SK-N-SH (cell line): ENCODE measurements around the gene CADPS2. TPM values are rescaled to one million over a fixed set of nuclear protein-coding genes. Genes with fewer than 3 reads are reported as not detected.

ENCODE experiments used
- CTCF ChIA-PET: fragments of 300-600, 350-600 bp; formaldehyde crosslinking; extraction: SDS; loops from one replicate; lab custom pipeline; 2021; lab: Yijun Ruan, JAX
- POLR2A ChIA-PET: fragments of 350-600 bp; sonication (Branson Sonifier 250); formaldehyde crosslinking; extraction: SDS; loops from one replicate; lab custom pipeline; 2020; ENCODE audit warnings: antibody characterized with exemption, inconsistent platforms; lab: Yijun Ruan, JAX
- DNase-seq: peaks from one replicate; pipeline ENCODE4 v3.0.0; 2012
- H2AFZ ChIP-seq: fragments of 200-600 bp; sonication (generic); 2 replicates; pipeline ENCODE4 v1.8.1; 2016; ENCODE audit warnings: antibody characterized with exemption, mild to moderate bottlenecking, low read depth
- H3F3A ChIP-seq: fragments of 200-600 bp; sonication (generic); replicated peaks from 2 replicates; pipeline ENCODE3; 2016; ENCODE audit warnings: antibody characterized with exemption, mild to moderate bottlenecking; ENCODE audit not compliant: insufficient read depth
- H3K27ac ChIP-seq, 2 experiments: fragments of 200-500 bp in 1 of 2; fragments of 200-600 bp in 1 of 2; sonication (Bioruptor generic) in 1 of 2; sonication (generic), shearing (Covaris generic) in 1 of 2; 2 replicates each; pipeline versions ENCODE4 v1.5.1 to v1.6.1; 2014 to 2016; ENCODE audit warnings: low read depth in 2 of 2, inconsistent platforms in 1 of 2, low read length in 1 of 2, mild to moderate bottlenecking in 1 of 2, mixed read lengths in 1 of 2
- H3K27me3 ChIP-seq: fragments of 200-600 bp; sonication (generic), shearing (Covaris generic); 2 replicates; pipeline ENCODE4 v1.6.1; 2016; ENCODE audit warnings: mixed run types; ENCODE audit not compliant: insufficient read depth
- H3K36me3 ChIP-seq, 2 experiments: fragments of 200-500 bp in 1 of 2; fragments of 200-600 bp in 1 of 2; sonication (Bioruptor generic) in 1 of 2; sonication (generic) in 1 of 2; replicated peaks in 1 of 2; 2 replicates each; pipeline versions ENCODE3 to v1.5.1; 2014 to 2016; ENCODE audit warnings: low read length in 1 of 2, mild to moderate bottlenecking in 1 of 2; ENCODE audit not compliant: insufficient read depth in 2 of 2, control insufficient read depth in 1 of 2
- H3K4me1 ChIP-seq, 2 experiments: fragments of 200-500 bp in 1 of 2; fragments of 200-600 bp in 1 of 2; sonication (Bioruptor generic) in 1 of 2; sonication (generic), shearing (Covaris generic) in 1 of 2; 2 replicates each; pipeline versions ENCODE4 v1.5.1 to v1.6.1; 2014 to 2016; ENCODE audit warnings: low read depth in 1 of 2, low read length in 1 of 2, mixed run types in 1 of 2; ENCODE audit not compliant: insufficient read depth in 2 of 2, control insufficient read depth in 1 of 2
- H3K4me2 ChIP-seq: fragments of 200-600 bp; sonication (generic), shearing (Covaris generic); 2 replicates; pipeline ENCODE4 v1.6.1; 2017; ENCODE audit warnings: mixed run types
- H3K4me3 ChIP-seq, 2 experiments: fragments of 200-500 bp in 1 of 2; fragments of 200-600 bp in 1 of 2; sonication (Bioruptor generic) in 1 of 2; sonication (generic), shearing (Covaris generic) in 1 of 2; 2 replicates each; pipeline versions ENCODE4 v1.5.1 to v1.8.1; 2014 to 2016; ENCODE audit warnings: low read depth in 2 of 2, inconsistent platforms in 1 of 2, low read length in 1 of 2, mild to moderate bottlenecking in 1 of 2, mixed read lengths in 1 of 2, moderate library complexity in 1 of 2
- H3K79me2 ChIP-seq: fragments of 200-600 bp; sonication (generic); 2 replicates; pipeline ENCODE4 v1.8.1; 2017; ENCODE audit warnings: mild to moderate bottlenecking; ENCODE audit not compliant: insufficient read depth
- H3K9ac ChIP-seq: fragments of 200-600 bp; sonication (generic); 2 replicates; pipeline ENCODE4 v1.6.1; 2017; ENCODE audit warnings: mixed run types
- H3K9me2 ChIP-seq: fragments of 200-600 bp; sonication (generic); 2 replicates; pipeline ENCODE4 v1.6.1; 2017; ENCODE audit warnings: mixed run types
- H3K9me3 ChIP-seq: fragments of 200-600 bp; sonication (generic); 2 replicates; pipeline ENCODE4 v1.6.1; 2017; ENCODE audit warnings: mixed run types, mild to moderate bottlenecking, moderate library complexity
- H4K20me1 ChIP-seq: fragments of 200-600 bp; sonication (generic); 2 replicates; pipeline ENCODE4 v1.6.1; 2017; ENCODE audit warnings: mild to moderate bottlenecking, mixed run types; ENCODE audit not compliant: insufficient read depth
- CHD2 ChIP-seq: fragments of 150-350 bp; IDR thresholded peaks from 2 replicates; pipeline ENCODE4 v1.6.1; 2018; ENCODE audit warnings: low read length; ENCODE audit not compliant: partially characterized antibody
- ELF1 ChIP-seq: IDR thresholded peaks from 2 replicates; pipeline ENCODE4 v1.4.0; 2012
- EP300 ChIP-seq, 2 experiments: IDR thresholded peaks; 2 replicates each; pipeline versions ENCODE4 v1.4.0 to v1.6.1; 2012; ENCODE audit warnings: borderline replicate concordance in 1 of 2, low read depth in 1 of 2, low read length in 1 of 2
- EZH2phosphoT487 ChIP-seq: fragments of 200-600 bp; sonication (generic); IDR thresholded peaks from 2 replicates; pipeline ENCODE4 v1.6.1; 2017; ENCODE audit warnings: low read depth, mixed run types, mild to moderate bottlenecking, antibody characterized with exemption, moderate library complexity, borderline replicate concordance
- FOXJ3 ChIP-seq: sonication (generic); formaldehyde crosslinking; IDR thresholded peaks from 2 replicates; pipeline ENCODE4 v1.5.1; 2020; ENCODE audit warnings: mild to moderate bottlenecking, missing genetic modification reagents
- FOXM1 ChIP-seq: IDR thresholded peaks from 2 replicates; pipeline ENCODE4 v1.4.0; 2012; ENCODE audit warnings: low read depth, mild to moderate bottlenecking
- GABPA ChIP-seq: IDR thresholded peaks from 2 replicates; pipeline ENCODE4 v1.4.0; 2012; ENCODE audit warnings: low read depth, mild to moderate bottlenecking
- JUND ChIP-seq: IDR thresholded peaks from 2 replicates; pipeline ENCODE4 v1.4.0; 2012
- NFIC ChIP-seq: IDR thresholded peaks from 2 replicates; pipeline ENCODE4 v1.4.0; 2012; ENCODE audit warnings: borderline replicate concordance
- POLR2AphosphoS5 ChIP-seq: IDR thresholded peaks from 2 replicates; pipeline ENCODE4 v1.6.1; 2012; ENCODE audit warnings: low read depth, low read length
- RAD21 ChIP-seq: IDR thresholded peaks from 2 replicates; pipeline ENCODE4 v1.6.1; 2012; ENCODE audit warnings: mild to moderate bottlenecking, low read length
- RFX5 ChIP-seq: IDR thresholded peaks from 2 replicates; pipeline ENCODE4 v1.6.1; 2012; ENCODE audit warnings: mild to moderate bottlenecking, improper control_type of control experiment, low read length
- RXRA ChIP-seq: IDR thresholded peaks from 2 replicates; pipeline ENCODE4 v1.4.0; 2012; ENCODE audit warnings: low read depth, mild to moderate bottlenecking, borderline replicate concordance
- TAF1 ChIP-seq: IDR thresholded peaks from 2 replicates; pipeline ENCODE4 v1.6.1; 2012; ENCODE audit warnings: low read depth, mild to moderate bottlenecking, low read length, moderate library complexity, borderline replicate concordance
- TCF12 ChIP-seq: IDR thresholded peaks from 2 replicates; pipeline ENCODE4 v1.4.0; 2012
- TEAD4 ChIP-seq: IDR thresholded peaks from 2 replicates; pipeline ENCODE4 v1.4.0; 2012; ENCODE audit warnings: mild to moderate bottlenecking, borderline replicate concordance; ENCODE audit not compliant: insufficient read depth
- YY1 ChIP-seq: IDR thresholded peaks from 2 replicates; pipeline ENCODE4 v1.4.0; 2012; ENCODE audit warnings: low read depth, mild to moderate bottlenecking
- WGBS: methylation state at CpG from one replicate; pipeline ENCODE4 v1.1.6; 2017; ENCODE audit warnings: low lambda C conversion rate; 5-methylcytosine and 5-hydroxymethylcytosine counted together
- polyA plus RNA-seq, 3 experiments: library from polyadenylated mRNA; depleted of rRNA; stranded (reverse); fragments of >200 nt; gene quantifications; 2 replicates each; pipeline ENCODE4 v1.2.3, GENCODE V29; 2012
- TF ChIP-seq, protein P1 (sequence below): fragments of 150-350 bp; IDR thresholded peaks from 2 replicates; pipeline ENCODE4 v1.6.1; 2017; ENCODE audit warnings: antibody characterized with exemption, low read length, low read depth, borderline replicate concordance
- TF ChIP-seq, protein P2 (sequence below): fragments of 150-350 bp; IDR thresholded peaks from 2 replicates; pipeline ENCODE4 v1.6.1; 2016; ENCODE audit warnings: mild to moderate bottlenecking, low read depth, low read length
- TF ChIP-seq, protein P3 (sequence below): IDR thresholded peaks from 2 replicates; pipeline ENCODE4 v1.4.0; 2012; ENCODE audit warnings: low read depth, borderline replicate concordance

Gene CADPS2
- polyA plus RNA-seq, 1 of the 3 experiments (the other 2 are of a cell fraction): 0.05 TPM

DNA sequence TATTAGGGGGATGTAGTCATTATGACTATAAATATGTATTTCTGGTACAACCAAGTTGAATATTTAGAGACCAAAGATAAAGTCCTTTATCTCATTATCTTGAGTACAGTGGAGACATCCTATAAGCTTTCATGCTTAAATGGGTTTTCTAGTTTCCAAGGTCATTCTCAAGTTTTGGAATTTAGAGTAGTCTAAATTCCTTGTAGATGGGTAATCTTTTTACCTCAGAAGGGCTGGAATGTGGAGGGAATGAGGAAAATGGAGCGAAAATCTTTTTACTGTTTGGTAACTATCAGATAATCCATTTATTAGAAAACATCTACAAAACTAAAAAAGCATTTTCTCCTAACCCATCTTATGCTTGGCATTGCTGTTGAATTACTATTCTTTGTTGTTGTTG is 368.7 kb downstream of the CADPS2 start:
- no peak overlapping the region for H3K4me2 ChIP-seq
- WGBS: 0% methylated on average over 1 of the region's 1 CpG
- H2AFZ ChIP-seq: no peak overlapping the region
- H3K4me3 ChIP-seq: no peak overlapping the region
- H3K79me2 ChIP-seq: no peaks in the 10 kb centered on the region
- no peaks in the 10 kb centered on the region for H3F3A ChIP-seq
- TF ChIP-seq RXRA (no peak), FOXJ3 (no peak), RFX5 (no peak), NFIC (no peak)
- H3K27me3 ChIP-seq: no peaks in the 10 kb centered on the region
- ChIA-PET POLR2A (no interaction called here), CTCF (interaction anchor here (1.3 kb wide), 1 partner anchor 16 kb away, joined by 3 read pairs; no protein-coding TSS in a partner anchor)
- DNase-seq: no peak
- H3K27ac ChIP-seq: no peak overlapping the region
- no peaks in the 10 kb centered on the region for H3K9me2 ChIP-seq
- no peaks in the 10 kb centered on the region for H4K20me1 ChIP-seq
- H3K9ac ChIP-seq: no peak overlapping the region
- no peaks in the 10 kb centered on the region for H3K36me3 ChIP-seq
- no peaks in the 10 kb centered on the region; the same call in 1 of the 2 replicates for H3K9me3 ChIP-seq
- H3K4me1 ChIP-seq: no peaks in the 10 kb centered on the region

DNA sequence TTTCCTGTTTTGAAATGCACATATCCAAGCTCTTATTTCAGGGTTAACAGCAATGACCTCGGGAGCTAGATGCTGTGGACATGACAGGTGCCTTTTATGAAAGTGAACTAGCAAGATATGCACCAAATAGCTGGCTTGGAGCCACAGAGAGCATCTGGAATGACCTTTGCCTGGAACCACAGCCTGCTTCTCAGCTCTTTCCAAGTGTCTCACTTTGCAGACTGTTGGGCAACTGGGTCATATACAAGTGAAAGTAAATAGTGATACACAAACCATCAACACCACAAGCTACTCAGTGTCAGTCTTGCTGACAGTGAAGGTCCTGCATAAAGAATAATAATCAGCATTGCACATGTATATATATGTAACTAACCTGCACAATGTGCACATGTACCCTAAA is 370.9 kb downstream of the CADPS2 start:
- H2AFZ ChIP-seq: no peak overlapping the region
- H3K4me1 ChIP-seq: no peaks in the 10 kb centered on the region
- POLR2A ChIA-PET: no interaction called here
- H3F3A ChIP-seq: no peaks in the 10 kb centered on the region
- no peaks in the 10 kb centered on the region for H3K36me3 ChIP-seq
- no peaks in the 10 kb centered on the region for H4K20me1 ChIP-seq
- TF ChIP-seq TEAD4 (no peak), TCF12 (no peak), CHD2 (no peak), FOXJ3 (no peak), TAF1 (no peak), EP300 (IDR thresholded peaks at IDR 0.05; ENCODE audit: borderline replicate concordance in 1 of 2, low read depth in 1 of 2, low read length in 1 of 2) (no peak), GABPA (no peak), POLR2AphosphoS5 (no peak), NFIC (no peak), JUND (no peak), ELF1 (no peak), RFX5 (no peak), FOXM1 (no peak), RAD21 (no peak), YY1 (no peak), EZH2phosphoT487 (no peak)
- TF ChIP-seq, protein P1, sequence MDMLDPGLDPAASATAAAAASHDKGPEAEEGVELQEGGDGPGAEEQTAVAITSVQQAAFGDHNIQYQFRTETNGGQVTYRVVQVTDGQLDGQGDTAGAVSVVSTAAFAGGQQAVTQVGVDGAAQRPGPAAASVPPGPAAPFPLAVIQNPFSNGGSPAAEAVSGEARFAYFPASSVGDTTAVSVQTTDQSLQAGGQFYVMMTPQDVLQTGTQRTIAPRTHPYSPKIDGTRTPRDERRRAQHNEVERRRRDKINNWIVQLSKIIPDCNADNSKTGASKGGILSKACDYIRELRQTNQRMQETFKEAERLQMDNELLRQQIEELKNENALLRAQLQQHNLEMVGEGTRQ: no peak
- TF ChIP-seq, protein P2, sequence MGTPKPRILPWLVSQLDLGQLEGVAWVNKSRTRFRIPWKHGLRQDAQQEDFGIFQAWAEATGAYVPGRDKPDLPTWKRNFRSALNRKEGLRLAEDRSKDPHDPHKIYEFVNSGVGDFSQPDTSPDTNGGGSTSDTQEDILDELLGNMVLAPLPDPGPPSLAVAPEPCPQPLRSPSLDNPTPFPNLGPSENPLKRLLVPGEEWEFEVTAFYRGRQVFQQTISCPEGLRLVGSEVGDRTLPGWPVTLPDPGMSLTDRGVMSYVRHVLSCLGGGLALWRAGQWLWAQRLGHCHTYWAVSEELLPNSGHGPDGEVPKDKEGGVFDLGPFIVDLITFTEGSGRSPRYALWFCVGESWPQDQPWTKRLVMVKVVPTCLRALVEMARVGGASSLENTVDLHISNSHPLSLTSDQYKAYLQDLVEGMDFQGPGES: no peak
- TF ChIP-seq, protein P3, sequence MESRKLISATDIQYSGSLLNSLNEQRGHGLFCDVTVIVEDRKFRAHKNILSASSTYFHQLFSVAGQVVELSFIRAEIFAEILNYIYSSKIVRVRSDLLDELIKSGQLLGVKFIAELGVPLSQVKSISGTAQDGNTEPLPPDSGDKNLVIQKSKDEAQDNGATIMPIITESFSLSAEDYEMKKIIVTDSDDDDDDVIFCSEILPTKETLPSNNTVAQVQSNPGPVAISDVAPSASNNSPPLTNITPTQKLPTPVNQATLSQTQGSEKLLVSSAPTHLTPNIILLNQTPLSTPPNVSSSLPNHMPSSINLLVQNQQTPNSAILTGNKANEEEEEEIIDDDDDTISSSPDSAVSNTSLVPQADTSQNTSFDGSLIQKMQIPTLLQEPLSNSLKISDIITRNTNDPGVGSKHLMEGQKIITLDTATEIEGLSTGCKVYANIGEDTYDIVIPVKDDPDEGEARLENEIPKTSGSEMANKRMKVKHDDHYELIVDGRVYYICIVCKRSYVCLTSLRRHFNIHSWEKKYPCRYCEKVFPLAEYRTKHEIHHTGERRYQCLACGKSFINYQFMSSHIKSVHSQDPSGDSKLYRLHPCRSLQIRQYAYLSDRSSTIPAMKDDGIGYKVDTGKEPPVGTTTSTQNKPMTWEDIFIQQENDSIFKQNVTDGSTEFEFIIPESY: no peak
- TF ChIP-seq, all 33 proteins: peak for 0
- H3K27me3 ChIP-seq: no peaks in the 10 kb centered on the region
- no peaks in the 10 kb centered on the region; the same call in 1 of the 2 replicates for H3K9me3 ChIP-seq
- no peak for DNase-seq
- CTCF ChIA-PET: interaction anchor here (1.3 to 1.8 kb wide), 3 partner anchors 13 to 291 kb away, joined by 3 to 5 read pairs (median 4); no protein-coding TSS in a partner anchor
- H3K27ac ChIP-seq: no peak overlapping the region
- WGBS: 0% methylated on average over 1 of the region's 1 CpG
- no peak overlapping the region for H3K4me2 ChIP-seq
- no peak overlapping the region for H3K4me3 ChIP-seq
- no peak overlapping the region for H3K9ac ChIP-seq
- no peaks in the 10 kb centered on the region for H3K79me2 ChIP-seq
- H3K9me2 ChIP-seq: no peaks in the 10 kb centered on the region
